ENCODE data around the gene PMEL. TPM values are rescaled to one million over a fixed set of nuclear protein-coding genes. Genes with fewer than 3 reads are reported as not detected.

PMEL gene
- total and polyA plus RNA-seq, 2 of the 4 experiments (the other 2 are of a cell fraction), result 1.4 to 5.8 TPM

GRCh38 chr12:56004211-56004610 is 38.4 kb upstream of the PMEL start:
- Histone ChIP-seq H2BK120ac (ENCODE audit: low read depth, low read length) (no peak overlapping the region), H3K9me1 (ENCODE audit: insufficient read depth, low read length) (peaks cover 16% of the 10 kb centered on the region), H2BK5ac (ENCODE audit: low read depth, low read length, poor library complexity, severe bottlenecking) (no peak overlapping the region), H4K8ac (ENCODE audit: low read depth in 2 of 2, low read length in 2 of 2) (no peak overlapping the region), H3K36me3 (ENCODE audit: control insufficient read depth, insufficient read depth, low read length) (peaks cover 18% of the 10 kb centered on the region), H3K27ac (ENCODE audit: insufficient read depth, low read length) (no peak overlapping the region), H3K56ac (ENCODE audit: extremely low read depth, insufficient read depth, low read length) (no peak overlapping the region), H3K9me3 (ENCODE audit: control insufficient read depth, insufficient read depth, low read length) (no peaks in the 10 kb centered on the region), H3K27me3 (ENCODE audit: control insufficient read depth, insufficient read depth, low read length) (no peaks in the 10 kb centered on the region), H3K14ac (replicated peaks; ENCODE audit: low read depth, low read length) (no peak overlapping the region), H2AK5ac (ENCODE audit: low read depth, low read length) (no peak overlapping the region), H3K79me1 (ENCODE audit: low read depth in 1 of 2, low read length in 2 of 2) (peaks cover 3 to 12% of the 10 kb centered on the region in 2 experiments; a peak in 3 of 4 replicates), H2AFZ (replicated peaks; ENCODE audit: low read length, poor library complexity) (no peak overlapping the region), H3K4me2 (ENCODE audit: low read depth, low read length) (no peak overlapping the region), H3K4ac (ENCODE audit: low read depth, low read length) (no peak overlapping the region), H3K23ac (ENCODE audit: low read depth, low read length) (no peak overlapping the region), H2BK15ac (ENCODE audit: low read depth, low read length) (no peak overlapping the region), H3K18ac (ENCODE audit: low read depth, low read length) (no peak overlapping the region), H4K91ac (ENCODE audit: insufficient read depth, low read depth, low read length) (no peak overlapping the region), H2BK20ac (ENCODE audit: low read depth, low read length) (no peak overlapping the region), H3K9ac (ENCODE audit: low read depth, low read length) (no peak overlapping the region), H4K20me1 (ENCODE audit: insufficient read depth, low read length) (no peaks in the 10 kb centered on the region), H4K5ac (ENCODE audit: low read depth, low read length) (no peak overlapping the region), H3K4me1 (ENCODE audit: control insufficient read depth, insufficient read depth, low read length) (no peaks in the 10 kb centered on the region), H3K4me3 (ENCODE audit: insufficient read depth, low read depth, low read length) (no peak overlapping the region), H2AK9ac (replicated peaks; ENCODE audit: low read depth, low read length, poor library complexity) (no peak overlapping the region)
- dilution Hi-C loops (cut with HindIII; ENCODE audit: low sequenced_read_pairs, unreplicated experiment) (no loop called here), in situ Hi-C loops (cut with MboI; ENCODE audit: low sequenced_read_pairs) (no loop called here), intact Hi-C loops (cut with micrococcal nuclease) (no loop called here)
- no peak for ATAC-seq (ENCODE audit: low read depth)
- TF ChIP-seq ELK1 (IDR thresholded peaks at IDR 0.05; ENCODE audit: borderline replicate concordance, low read depth, low read length) (no peak), MXI1 (IDR thresholded peaks at IDR 0.05; ENCODE audit: borderline replicate concordance, low read depth, low read length) (no peak), NFE2L2 (IDR thresholded peaks at IDR 0.05; ENCODE audit: low read depth, low read length) (no peak), RFX5 (IDR thresholded peaks at IDR 0.05; ENCODE audit: low read depth, low read length) (no peak), MAFK (IDR thresholded peaks at IDR 0.05; ENCODE audit: low read depth, low read length) (no peak), CTCF (conservative IDR thresholded peaks at IDR 0.05; ENCODE audit: low read depth, low read length) (no peak), SMC3 (IDR thresholded peaks at IDR 0.05; ENCODE audit: low read depth, low read length) (no peak), CHD1 (IDR thresholded peaks at IDR 0.05; ENCODE audit: low read depth, low read length) (no peak), RCOR1 (IDR thresholded peaks at IDR 0.05; ENCODE audit: insufficient replicate concordance, low read length) (no peak), MAZ (IDR thresholded peaks at IDR 0.05; ENCODE audit: borderline replicate concordance, low read depth, low read length) (no peak), BHLHE40 (IDR thresholded peaks at IDR 0.05; ENCODE audit: low read depth, low read length) (no peak), POLR2A (IDR thresholded peaks at IDR 0.05; ENCODE audit: low read depth, low read length) (no peak), CEBPB (IDR thresholded peaks at IDR 0.05; ENCODE audit: low read depth, low read length) (no peak), RAD21 (IDR thresholded peaks at IDR 0.05; ENCODE audit: low read length) (no peak), FOS (IDR thresholded peaks at IDR 0.05; ENCODE audit: low read depth, low read length) (no peak), USF2 (IDR thresholded peaks at IDR 0.05; ENCODE audit: low read depth, low read length) (no peak)
- BruUV-seq (replicated peaks), result no TSS peak
- ChIA-PET POLR2A (ENCODE audit: unreplicated experiment) (no interaction called here), CTCF (no interaction called here)
- WGBS, 2 experiments (ENCODE audit: extremely low coverage in 2 of 2, insufficient read length in 1 of 2), result 89% methylated on average over 7 of the region's 10 CpGs; no CpG with 5 or more reads in 1 of the 2 experiments
- no peak for DNase-seq

Data from IMR-90 (cell line).